Measurements from ENCODE around the gene NSUN6. TPM values are rescaled to one million over a fixed set of nuclear protein-coding genes. Genes with fewer than 3 reads are reported as not detected.

NSUN6 gene
- total RNA-seq, 2 donors from 2014 or later: 18.2 to 19.2 TPM

DNA sequence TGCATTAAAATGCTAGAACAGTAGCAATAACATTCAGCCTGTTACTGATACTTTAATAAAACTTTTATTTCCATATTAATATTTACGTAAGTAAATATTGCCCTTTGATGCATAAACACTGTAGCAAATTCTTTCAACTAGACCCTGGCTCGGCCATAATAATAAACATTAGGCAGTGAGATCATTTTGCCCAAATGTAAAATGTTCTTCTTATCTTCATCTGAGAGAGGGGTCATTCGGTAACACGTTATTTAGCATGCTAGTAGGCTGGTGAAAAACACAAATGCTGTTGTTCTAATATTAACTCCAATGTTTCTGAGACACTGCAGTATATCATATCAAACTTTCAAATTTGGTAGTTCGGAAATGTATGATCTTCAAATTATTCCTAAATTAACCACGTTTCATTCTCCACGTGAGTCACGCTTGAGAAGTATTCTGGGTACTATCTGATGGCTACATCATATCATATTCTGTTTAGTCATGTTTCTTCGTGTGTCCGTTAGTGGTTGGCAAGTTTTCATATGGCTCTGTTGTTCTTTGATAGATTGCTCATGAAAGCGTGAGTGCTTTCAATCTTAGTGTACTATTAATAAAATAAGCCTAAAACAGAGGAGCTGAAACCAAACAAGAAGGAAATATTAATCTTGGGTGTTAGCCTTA, 145.8 kb downstream of the NSUN6 start:
- H3K36me3 Mint-ChIP-seq: no peaks in the 10 kb centered on the region
- no peak for ATAC-seq
- DNase-seq (ENCODE audit: low spot score in 2 of 2): no peak
- no peak overlapping the region for H3K27ac Mint-ChIP-seq
- H3K9me3 Mint-ChIP-seq: peaks cover 0 to 4% of the 10 kb centered on the region in 2 donors

DNA sequence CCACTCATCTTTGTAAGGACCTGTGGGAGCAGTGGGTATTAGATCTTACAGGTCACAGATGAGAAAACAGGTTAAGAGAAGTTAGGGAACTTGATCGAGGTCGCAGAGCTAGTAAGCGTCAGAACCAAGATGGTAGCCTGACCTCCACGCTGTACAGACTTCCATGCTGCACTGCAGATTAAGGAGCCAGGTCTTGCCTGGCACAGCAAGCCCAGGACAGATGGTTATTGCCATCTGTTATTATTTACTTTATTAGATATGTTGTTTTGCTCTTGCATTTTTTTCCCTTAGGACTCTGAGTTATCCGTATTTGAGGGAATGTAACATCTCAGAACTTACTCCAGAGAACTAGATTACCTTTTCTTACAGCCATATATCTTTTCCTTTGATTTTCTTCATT, 147.2 kb downstream of the NSUN6 start:
- H3K27ac Mint-ChIP-seq: no peak overlapping the region

DNA sequence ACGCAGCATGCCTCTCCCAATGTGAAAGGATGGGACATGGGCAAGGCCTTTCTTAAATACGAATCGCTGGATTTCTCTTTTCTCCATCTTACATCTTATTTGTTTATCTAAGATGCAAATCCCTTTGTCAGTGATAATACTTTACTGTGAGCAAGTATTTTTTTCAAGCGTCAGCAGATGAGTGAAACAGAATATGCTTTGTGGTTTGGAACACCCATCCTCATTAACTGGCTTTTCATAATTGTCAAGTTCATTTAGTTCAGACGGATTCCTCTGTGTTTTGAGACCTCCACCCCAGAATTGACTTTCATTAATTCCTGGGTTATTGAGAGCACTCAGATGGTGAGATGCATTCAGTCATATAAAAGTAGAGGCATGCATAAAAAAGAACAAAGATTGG, 149.8 kb downstream of the NSUN6 start:
- ATAC-seq: no peak
- Mint-ChIP-seq H3K27ac (no peak overlapping the region), H3K9me3 (peaks cover 0 to 4% of the 10 kb centered on the region in 2 donors)

More for the DNA sequence above, 147.2 kb downstream of the NSUN6 start:
- DNase-seq (ENCODE audit: low spot score in 2 of 2) (no peak), ATAC-seq (no peak)
- Mint-ChIP-seq H3K9me3 (peaks cover 0 to 4% of the 10 kb centered on the region in 2 donors), H3K36me3 (no peaks in the 10 kb centered on the region)

DNA sequence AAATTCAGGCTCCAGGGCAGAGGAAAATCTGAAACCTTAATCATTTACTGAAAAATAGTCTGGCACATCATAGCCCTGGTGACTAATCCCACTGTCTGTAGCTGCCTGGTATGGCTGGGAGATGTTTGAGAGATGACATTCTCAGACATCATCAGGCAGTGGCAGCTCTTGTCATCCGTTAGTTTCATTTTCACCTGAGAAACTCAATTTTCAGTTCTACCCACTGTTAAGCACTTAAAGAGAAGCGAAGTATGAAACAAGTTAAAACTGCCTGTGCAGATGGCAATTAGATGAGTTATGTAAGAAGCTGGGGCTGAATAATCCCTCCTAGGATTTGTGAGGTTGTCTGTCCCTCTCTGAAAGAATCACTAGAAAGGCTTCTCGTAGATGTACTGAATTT, 150.2 kb downstream of the NSUN6 start:
- Mint-ChIP-seq H3K9me3 (peaks cover 0 to 4% of the 10 kb centered on the region in 2 donors), H3K27ac (no peak overlapping the region), H3K36me3 (no peaks in the 10 kb centered on the region)
- ATAC-seq: peak; percentile 39 to 83
- DNase-seq (ENCODE audit: low spot score in 2 of 2): no peak

More for the DNA sequence above, 149.8 kb downstream of the NSUN6 start:
- no peaks in the 10 kb centered on the region for H3K36me3 Mint-ChIP-seq
- no peak for DNase-seq (ENCODE audit: low spot score in 2 of 2)

DNA sequence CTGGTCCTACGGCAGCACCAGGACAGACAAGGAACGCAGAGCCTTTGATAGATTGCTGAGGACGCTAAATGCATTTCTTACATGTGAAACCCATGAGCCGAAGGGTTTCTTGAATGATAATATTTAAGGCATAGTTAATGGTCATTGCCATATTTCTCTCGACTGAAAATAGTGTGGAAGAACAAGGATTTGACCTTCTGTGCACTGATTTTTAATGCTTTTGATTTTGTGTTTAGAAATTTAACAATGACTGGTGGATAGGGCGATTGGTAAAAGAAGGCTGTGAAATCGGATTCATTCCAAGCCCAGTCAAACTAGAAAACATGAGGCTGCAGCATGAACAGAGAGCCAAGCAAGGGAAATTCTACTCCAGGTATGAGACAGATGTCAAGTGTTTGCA, 150.8 kb downstream of the NSUN6 start:
- Mint-ChIP-seq H3K9me3 (peaks cover 0 to 4% of the 10 kb centered on the region in 2 donors), H3K36me3 (no peaks in the 10 kb centered on the region), H3K27ac (no peak overlapping the region)
- DNase-seq (ENCODE audit: low spot score in 2 of 2): no peak
- ATAC-seq: no peak

DNA sequence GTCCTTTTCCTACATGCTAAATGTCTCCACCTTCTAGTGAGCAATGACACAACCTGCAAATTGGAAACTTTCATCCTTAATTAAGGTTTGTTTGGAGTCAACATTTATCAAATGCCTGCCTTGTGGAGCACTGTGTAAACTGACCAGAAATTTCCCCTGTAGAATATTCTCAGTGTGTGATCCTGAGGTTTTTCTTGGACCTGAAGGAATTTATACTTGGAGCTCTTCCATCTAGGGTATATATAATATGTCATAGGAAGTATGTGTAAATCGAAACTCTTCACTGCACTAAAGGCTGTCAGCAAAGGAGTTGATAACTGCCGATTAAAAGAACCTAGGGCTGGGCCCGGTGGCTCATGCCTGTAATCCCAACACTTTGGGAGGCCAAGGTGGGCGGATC, 152.4 kb downstream of the NSUN6 start:
- Mint-ChIP-seq H3K36me3 (no peaks in the 10 kb centered on the region), H3K27ac (no peak overlapping the region), H3K9me3 (no peaks in the 10 kb centered on the region)
- DNase-seq (ENCODE audit: low spot score in 2 of 2) (no peak), ATAC-seq (no peak)

DNA sequence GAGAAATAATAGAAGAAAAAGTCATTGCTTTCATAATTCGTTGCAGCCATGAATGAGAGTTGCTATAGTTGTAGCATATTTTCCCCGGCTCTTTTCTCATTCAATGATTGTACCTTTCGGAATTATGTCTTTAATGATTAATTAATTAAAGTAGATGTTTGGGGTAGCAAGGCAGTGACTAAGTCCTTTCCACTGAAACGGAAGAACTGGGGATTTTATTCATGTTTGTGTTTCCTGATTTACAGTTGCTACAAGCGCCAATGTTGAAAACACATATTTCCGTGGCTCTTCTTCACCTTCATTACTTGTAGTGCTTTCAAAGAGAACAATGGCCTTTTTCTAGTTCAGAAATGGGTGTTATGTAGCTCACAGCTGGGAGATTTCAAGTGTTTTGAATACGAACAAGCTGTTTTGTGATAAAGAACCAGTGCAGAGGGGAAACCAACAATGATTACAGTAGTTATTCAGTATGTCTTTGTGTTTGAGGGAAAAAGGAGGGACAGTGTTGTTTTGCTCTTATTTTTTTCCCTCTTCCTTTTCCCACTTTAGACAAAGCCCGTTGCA, 153.5 kb downstream of the NSUN6 start:
- no peaks in the 10 kb centered on the region for H3K9me3 Mint-ChIP-seq
- H3K36me3 Mint-ChIP-seq: no peaks in the 10 kb centered on the region
- no peak overlapping the region for H3K27ac Mint-ChIP-seq
- DNase-seq (ENCODE audit: low spot score in 2 of 2) (no peak), ATAC-seq (no peak)

Other genes with a start within 250 kb of the NSUN6 start
- 10 to 100 TPM; 13.3 to 19.2 TPM for gene ARL5B, start 7.8 kb upstream of the NSUN6 start, total RNA-seq